NOMO-1 treated with dmso at 0.1 percent for 144 hours (cell line): Measurements from ENCODE around the gene PRPF19.
A peak's percentile ranks its signal among the peaks of the same experiment; 100 is the strongest.

Experiments used
- DNase-seq: peaks from one replicate; lab custom pipeline; 2025; ENCODE audit not compliant: unreplicated experiment; lab: John Stamatoyannopoulos, UW

The PRPF19 gene

GRCh38 chr11:60906132-60906972 is at the start of gene PRPF19:
Gene PRPF19, minus strand, starts transcription at chr11:60906585. Its CDS starts 203 bp downstream, at chr11:60906382.
- DNase-seq, result peak; percentile 98

DNA sequence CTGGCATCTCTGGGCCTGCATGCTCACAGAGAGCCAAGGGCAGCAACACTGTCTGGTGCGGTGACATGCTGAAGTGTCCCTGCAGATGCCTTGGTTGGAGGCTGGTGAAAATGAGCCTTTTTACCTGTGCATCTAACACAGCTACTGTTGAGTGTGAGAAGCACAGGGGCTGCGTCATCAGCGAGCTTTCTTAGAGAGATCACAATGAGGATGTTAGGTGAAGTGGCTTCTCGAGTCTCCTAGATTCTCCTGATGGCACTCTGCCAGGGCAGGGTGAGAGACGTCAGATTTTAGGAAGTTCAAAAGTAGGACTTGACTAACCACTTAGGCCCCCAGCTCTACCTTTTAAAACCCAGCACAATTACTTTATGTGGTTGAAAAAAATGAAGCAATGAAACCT is 49.2 kb upstream of the PRPF19 start:
- DNase-seq, result no peak

GRCh38 chr11:60954421-60954820 is 48.0 kb upstream of the PRPF19 start:
- DNase-seq, result no peak

DNA sequence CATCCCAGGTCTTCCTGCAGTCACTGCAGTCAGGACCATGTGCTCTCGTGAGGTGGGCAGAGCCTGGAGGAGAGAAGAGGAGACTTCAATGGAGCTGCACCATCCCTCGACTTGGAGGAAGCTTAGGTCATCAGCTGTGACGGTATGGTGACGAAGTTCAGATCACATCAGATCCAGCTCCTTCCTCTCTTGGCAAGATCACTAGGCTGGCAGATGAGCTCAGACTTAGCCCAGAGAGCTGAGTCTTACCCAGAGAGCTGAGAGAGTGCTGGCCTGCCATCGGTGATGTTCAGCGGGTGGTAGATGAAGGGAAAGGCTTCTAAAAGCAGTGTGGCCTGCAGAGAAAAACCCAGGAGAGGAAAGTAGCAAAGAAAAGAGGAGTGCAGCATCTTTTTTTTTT is 47.4 kb upstream of the PRPF19 start:
- no peak for DNase-seq

- DNase-seq, result no peak
Measured at GRCh38 chr11:60952742-60953170, 46.4 kb upstream of the PRPF19 start.

- peak; percentile 90 for DNase-seq
Measured at GRCh38 chr11:60951904-60952741, 45.7 kb upstream of the PRPF19 start, which contains the start of gene SLC15A3. Gene SLC15A3, minus strand, starts transcription at chr11:60952176. Its CDS starts 625 bp downstream, at chr11:60951551.

DNA sequence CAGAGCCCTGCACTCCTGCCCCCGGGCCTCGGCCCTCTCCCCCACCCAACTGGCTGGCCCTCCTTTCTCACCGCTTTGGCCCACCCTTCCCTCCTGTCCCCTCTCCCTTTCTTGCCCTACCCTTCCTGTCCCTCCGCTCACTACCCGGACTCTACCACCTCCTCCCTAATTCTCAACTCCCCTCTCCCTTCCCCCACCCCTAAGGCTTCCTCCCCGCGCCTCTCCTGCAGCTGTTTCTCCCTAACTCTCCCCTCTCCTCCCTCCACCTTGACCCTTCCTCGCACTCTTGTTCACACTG is 45.2 kb upstream of the PRPF19 start:
- DNase-seq, result peak; percentile 11

GRCh38 chr11:60950933-60951605 is 44.7 kb upstream of the PRPF19 start:
- no peak for DNase-seq

DNA sequence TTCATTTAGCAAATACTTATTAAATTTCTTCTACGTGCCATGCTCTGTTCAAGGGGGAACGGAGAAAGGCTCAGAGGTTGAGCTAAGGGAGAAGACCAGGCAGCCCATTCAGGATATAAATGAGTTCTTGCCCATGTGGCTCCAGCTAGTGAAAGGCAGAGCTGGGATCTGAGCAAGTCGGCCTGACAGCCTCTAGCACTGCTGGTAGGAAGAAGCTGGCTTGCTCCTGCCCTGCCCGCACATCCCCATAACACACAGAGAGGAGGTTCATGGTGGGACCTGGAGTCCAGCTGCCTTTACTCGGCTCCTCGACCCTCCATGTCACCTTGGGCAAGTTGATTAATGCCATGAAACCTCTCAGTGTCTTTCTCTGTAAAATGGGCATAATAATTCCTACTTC is 43.6 kb upstream of the PRPF19 start:
- no peak for DNase-seq

DNA sequence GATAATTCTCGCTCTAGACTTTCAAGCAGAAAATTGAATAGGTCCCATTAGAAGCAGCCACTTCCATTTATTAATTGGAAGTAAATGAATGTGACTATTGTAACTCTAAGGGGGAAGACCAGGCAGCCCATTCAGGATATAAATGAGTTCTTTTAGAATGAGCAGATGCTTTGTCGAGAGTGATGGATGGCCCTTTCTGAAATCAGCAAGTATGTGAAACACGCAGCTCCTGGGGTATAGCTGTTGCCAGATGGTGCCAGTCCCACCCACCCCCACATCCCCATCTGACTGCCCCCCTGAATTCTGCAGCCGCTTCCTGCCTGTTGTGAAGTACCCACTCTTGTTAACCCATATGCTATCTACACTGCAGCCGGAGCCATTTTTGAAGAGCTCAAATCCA is 41.9 kb upstream of the PRPF19 start:
- DNase-seq, result no peak

GRCh38 chr11:60947700-60948099 is 41.3 kb upstream of the PRPF19 start:
- no peak for DNase-seq

DNA sequence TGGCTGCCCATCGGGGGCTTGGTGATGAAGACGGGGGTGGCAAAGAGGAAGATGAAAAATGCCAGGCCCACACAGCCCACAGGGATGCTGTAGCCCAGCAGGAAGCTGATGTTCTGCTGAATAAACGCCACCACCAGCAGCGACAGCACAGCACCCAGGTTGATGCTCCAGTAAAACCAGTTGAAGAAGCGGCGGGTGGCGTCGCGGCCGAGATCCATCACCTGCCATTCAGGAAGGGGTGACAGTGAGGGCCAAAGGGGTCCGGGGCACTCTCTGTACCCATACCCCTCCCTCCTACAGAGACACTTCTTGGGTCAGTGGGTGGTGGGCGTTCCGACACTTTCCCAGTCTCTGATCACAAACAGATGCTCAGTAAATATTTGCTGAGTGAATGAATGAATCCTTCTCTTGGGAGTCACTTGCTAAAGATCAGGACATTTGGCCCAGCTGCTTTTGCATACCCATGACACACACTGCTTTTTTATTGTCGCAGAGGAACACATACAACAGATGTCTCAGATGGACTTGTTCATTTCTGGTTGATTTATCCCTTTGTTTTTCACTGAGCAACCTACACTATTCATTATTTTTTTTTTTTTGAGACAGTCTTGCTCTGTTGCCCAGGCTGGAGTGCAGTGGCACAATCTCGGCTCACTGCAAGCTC is 40.3 kb upstream of the PRPF19 start:
- no peak for DNase-seq

DNA sequence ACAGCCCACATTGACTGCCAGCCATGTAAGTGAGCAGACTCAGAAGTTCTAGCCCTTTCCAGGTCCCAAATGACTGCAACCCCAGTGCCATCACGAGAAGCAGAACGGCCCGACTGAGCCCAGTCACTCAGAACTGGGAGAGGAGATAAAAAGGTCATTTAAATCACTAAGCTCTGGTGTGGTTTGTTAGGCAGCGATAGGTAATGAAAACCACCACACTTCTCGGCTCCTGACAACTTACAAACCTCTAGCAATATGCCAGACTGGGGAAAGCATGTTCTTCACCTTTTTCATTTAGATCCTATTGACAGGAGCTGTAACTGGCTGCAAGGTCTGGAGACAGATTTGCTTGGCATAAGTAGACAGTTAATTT is 38.9 kb upstream of the PRPF19 start:
- DNase-seq, result no peak

DNA sequence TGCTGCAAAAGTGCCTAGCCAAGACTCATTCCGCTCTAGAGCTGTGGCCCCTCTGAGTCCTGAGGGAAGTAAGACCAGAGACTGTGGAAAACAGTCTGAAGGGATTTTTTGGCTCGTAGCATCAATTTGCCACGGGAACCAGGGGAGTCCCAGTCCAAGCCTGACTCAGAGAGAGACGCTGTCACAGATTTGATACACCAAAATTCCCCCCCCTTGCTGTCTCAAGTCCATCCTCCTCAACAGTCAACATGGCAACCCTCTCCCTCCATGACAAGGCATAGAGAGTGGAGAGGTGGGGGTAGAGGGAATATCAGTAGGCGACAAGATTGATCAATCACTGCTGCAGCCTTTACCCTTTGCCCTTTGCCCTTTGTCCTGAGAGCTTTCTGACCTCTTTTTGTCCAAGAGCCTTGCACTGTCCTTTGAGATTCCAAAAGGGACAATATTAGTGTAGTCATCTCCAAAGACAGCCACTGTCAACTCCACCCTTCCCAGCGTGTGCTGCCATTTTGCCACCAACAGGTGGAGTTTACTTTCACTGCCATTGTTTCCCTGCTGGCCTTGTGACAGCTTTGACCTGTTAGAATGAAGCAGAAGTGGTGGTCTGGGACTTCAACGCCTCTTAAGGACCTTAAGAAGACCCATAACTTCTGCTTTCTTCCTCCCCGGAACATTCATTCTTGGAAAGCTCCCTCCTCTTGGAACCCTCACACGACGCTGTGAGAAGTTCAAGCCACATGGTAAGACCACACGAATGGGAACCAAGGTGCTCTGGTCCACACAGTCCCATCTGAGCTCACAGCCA is 38.3 kb upstream of the PRPF19 start:
- DNase-seq, result no peak

DNA sequence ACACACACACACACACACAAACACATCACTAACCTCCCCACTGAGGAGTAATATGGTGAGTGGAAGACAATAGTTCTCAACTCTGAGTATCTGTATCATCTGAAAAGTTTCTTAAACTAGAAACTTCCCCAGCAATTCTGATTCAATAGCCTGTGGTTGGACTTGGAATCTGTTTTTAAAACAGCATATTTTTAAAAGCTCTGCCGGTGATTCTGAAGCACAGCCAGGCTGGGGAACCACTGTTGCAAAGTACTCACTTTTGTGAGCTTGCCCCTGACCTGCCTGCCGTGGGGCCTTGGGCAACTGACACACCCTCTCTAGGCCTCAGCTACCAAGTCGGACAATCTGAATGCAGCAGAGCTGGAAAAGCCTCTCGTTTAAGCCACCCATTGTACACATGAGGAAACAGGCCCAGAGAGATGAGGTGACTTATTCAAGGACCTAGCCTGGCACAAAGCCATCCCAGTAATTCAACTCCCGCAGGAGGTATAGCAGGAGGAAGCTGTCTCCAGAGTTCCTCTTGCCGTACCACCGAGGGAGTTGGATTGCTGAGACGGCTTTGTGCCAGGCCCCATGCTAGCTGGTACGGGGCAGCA is 36.7 kb upstream of the PRPF19 start:
- no peak for DNase-seq

DNA sequence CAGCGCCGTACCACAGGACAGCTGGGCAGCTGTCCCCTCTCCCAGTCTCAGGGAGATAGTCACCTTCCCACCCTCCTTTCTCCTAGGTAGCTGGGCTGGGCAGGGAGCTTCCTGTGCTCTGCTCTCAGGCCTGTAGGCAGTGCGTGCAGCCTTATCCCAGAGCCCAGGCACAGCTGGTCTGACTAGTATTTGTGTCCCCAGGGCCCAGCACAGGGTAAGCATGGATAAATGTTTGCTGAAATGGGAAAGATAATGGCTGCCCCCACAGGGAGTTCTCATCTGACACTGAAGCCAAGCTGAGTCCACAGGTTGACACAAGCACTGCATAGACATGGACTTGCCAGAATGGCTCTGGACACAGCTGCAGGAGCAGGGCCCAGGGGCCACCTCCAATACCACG is 35.8 kb upstream of the PRPF19 start:
- DNase-seq, result no peak

DNA sequence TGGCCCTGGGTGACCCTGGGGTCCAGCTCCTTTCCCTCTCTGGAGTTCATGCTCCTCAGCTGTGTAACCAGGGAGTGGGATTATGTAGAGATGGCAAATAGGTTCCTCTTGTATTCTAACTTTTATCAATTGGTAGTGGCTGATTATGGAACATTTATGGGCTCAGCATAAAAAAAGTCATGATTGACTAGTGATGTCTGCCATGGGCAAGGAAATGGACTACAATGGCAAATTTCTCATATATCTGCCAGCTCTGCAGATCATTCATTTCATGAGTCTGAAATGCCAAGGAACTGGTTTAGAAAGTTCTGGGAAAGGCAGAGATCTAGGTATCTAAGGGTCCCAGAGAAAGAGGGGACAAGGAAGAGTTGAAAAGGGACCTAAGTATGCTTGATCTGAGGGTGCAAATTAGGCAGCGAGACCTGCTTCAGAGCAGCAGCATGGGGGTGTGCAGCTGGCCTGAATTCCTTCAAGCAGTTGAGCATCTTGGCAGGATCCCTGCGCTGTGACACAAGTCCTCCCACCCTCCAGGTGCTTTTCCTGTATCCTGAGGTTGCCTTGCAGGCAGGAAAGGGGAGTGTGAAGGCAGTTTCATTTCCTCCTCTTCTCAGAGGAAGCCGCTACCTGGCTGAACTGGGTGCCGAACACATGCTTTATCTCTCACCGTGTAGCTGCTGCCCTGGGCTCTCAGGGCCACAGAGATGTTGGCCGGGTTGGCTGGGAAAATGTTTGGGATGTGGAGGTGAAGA is 35.2 kb upstream of the PRPF19 start:
- no peak for DNase-seq

GRCh38 chr11:60939855-60940254 is 33.5 kb upstream of the PRPF19 start:
- DNase-seq, result no peak

DNA sequence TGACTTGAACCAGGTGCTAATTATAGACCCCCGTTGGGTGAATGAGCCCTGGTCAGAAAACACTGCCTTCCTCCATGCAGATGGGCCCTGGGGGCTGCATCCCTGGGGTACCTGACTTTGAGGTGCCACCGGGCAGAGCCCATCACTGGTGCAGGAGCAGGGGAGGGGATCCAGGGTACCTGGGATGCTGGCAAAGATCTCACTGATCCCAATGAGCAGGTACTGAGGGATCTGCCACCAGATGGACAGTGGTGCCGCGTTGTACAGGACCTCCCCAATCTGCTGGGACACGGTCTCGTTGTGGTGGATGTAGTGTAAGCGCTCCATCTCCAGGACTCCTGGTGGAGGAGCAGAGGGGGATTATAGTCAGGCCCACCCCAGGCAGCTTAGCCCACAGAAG is 32.9 kb upstream of the PRPF19 start:
- DNase-seq, result no peak
